NCI-H2196 (cell line): Measurements from ENCODE around the gene CDADC1.

Source experiments
- DNase-seq: peaks from one replicate; lab custom pipeline; 2025; ENCODE audit not compliant: unreplicated experiment; lab: John Stamatoyannopoulos, UW

Gene CDADC1

DNA sequence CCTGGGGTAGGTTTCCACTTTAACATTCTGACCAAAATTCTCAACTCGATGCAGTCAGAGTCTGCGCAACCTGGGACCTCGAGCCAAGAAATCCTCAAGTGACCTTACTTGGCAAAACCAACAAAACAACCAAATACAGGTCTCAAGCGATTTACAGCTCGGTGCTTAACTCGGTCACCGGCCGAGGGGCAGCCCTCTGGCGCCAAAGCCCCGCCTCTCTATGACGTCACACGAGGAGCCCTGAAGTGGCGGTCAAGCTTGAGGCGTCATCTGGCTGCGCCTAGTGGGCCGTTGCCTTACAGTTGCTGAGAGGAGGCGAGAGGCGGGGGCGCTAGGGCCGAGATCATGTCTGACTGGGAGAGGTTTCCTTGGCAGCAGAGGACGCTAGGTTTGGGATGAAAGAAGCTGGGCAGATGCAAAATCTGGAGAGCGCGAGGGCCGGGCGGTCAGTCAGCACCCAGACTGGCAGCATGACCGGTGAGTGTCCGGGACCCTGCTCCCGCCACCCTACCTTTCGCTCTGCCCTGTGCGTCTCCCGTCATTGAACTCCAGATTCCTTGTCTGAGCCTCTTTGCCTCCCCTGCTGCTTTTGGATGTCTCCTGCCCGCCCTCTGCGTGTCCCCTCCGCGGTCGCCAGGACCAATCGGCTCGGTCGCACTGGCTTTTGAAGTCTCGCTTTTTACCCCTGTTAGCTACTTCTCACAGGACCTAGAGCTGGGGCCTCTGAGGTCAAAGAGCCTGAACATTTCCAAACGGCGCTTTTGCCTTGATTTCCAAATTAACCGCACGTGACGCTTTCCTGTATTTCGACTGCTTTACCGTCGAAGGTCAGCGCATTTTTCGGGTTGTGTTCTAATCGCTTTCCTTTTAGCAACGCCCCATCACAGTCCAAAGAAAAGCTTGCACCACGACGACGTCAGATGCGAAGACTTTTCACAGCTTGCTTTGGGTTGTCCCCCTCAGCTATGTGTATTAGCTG, at the start of gene CDADC1:
Gene CDADC1 (plus strand): TSS at position 283 of the 979 bp plus-strand sequence. CDS start 113 bp downstream, at position 396.
- peak; percentile 90 for DNase-seq

DNA sequence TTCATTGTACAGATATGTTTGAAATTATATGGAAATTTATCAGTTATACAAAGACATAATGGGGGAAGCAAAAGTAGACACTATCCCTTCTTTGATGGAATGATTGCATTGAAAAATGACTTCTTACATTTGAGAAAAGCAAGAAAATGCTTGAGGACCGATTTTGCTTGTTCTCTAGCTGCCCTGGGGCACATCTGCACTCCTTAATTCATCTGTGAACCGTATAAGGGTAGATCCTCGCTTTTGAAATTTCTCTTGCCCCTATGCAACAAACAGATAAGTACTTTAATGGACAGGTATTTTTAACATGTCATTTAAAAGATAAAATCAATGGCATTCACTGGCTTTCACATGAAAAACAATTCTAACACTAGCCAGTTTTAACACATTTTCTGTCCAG, 41.1 kb upstream of the CDADC1 start:
- DNase-seq, result no peak

DNA sequence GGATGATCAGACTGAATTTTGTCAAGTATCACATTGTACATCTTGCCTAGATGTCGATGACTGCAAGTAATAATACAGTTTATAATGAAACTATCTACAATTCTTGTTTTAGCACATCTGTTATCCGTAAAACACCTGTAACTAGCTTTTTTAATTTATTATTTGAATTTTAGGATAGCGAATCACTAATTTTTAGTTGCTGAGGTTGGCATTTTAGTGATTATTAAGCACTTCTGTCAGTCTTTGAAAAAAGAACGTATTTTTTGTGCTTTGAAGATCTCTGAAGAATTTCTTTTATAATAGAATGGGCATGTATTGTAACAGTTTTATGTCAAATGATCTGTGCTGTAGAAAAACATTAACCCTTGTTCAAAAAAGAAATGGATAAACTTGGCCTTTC, 39.1 kb upstream of the CDADC1 start:
- no peak for DNase-seq

DNA sequence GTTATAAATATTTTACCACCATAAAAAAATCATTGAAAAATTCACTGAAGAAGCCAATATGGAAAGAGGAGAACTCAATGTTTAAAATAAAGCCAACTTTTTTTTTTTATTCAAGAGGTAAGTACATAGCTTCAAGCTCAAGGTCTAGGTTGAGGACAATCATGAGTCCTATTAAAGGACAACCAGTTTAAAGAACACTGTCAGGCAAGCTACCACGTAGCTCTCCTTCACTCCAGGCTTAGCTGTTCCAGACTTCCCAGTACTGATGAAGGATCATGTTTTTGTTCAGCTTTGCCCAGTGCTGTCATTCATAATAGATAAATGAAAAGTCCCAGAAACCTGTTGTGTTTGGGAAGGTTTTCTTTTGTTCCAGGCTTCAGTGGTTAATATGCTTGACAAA, 37.6 kb upstream of the CDADC1 start:
- DNase-seq, result no peak

DNA sequence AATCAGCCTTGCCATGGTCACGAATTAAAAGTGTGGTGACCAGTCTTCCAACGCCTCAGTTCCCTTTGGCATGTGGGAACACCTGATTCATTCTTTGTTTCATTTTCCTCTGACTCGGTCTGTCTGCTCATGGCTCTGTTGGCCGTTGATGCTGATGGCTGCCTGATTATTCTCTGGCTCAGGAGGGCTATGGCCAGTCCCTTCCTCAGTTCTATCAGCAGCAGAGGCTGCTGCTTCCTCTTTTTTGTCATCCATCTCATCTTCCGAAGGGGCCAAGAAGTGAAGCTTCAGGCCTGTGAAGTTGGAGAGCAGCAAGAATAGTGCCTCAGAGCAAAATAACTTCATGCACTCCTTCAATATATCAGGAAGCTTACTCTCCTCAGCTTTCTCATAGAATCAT, 37.1 kb upstream of the CDADC1 start:
- no peak for DNase-seq

DNA sequence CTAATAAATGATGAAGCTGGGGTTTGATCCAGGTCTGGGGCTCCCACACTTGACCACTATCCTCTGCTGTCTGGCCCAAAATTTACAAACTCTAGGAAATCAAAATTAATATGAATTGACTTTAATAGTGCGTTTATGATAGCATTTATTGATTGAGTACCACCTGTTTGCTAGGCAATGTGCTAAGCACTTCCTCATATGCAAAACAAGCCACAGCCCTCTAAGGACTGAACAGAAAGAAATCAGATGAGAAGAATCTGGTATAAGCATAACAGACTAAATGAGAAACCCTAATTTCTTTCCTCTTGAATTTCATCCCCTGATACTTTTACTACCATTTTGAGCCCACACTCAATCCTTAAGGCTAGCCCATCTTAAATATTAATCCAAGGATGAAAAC, 34.2 kb upstream of the CDADC1 start:
- no peak for DNase-seq

DNA sequence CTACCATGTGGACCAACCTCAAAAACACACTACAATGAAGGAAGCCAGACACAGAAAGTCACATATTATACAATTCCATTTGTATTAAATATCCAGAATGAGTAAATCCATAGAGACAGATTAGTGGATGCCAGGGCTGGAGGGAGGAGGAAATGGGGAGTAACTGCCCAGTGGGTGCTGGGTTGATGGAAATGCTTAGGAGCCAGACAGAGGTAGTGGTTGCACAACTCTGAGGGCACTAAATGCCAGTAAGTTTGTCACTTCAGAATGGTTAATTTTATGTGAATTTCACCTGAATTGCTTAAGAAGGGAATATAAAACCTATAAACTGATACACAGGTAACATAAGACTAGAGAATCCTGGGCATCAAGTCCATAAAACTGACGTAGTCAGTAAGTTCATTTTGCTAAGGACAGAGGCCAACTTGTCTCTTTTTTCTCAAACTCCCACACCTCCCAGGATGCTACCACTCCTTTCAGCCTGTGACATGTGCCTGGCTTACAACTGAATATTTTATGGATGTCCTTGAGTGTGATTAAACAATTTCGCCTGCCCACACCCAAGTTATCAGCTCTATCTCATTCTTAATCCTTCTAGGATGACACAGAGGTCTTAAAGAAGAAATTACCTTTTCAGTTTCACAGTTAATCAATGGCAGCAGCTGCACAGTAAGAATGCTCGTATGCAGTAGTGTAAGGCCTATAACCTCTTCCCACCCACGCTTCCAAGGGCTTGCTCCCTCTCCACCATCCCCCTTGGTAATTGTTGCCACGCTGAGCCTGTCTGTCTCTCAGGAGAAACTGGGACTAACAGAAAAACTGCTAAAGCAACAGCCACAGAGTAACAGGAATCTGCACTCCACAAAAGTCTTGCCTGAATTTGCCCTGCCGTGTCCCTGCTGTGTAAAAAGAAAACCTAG, 33.5 kb upstream of the CDADC1 start:
- DNase-seq, result no peak

DNA sequence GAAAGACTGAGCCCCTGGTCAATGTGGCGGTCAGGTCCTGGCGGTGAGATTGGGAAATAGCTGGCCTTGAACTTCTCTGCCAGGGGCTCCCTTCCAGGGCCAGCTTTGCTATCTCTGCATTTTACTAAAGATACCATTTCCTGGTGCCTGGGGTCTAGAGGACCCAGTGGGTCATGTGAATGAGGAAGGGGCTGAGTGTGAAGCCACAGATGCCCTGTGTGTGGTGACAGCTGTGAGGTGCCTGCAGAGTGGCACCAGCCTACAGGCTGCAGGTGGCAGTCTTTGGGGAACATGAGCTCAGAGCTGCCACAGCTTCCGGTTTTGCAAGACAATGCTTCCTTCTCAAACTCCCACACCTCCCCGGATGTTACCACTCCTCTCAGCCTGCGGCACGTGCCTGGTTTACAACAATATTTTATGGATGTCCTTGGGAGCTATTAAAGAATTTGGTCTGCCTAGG, 32.8 kb upstream of the CDADC1 start:
- no peak for DNase-seq

DNA sequence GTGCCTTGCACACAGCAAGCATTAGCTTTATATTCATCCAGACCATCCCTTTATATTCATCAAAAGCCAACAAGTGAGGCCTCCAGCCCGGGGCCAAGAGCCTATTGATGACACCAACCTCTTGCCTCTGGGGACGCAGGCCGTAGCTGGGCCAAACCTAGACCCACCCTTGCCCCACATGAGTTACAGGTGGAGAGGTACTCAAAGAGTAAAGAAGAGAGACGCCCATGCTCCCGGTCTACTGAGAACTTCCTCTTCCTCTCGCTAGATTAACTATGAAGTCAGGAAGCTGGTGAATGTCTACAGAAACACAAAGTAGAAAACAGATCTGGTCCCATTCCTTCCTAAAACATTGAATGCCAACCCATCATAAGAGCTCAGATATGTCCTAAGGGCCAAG, 31.4 kb upstream of the CDADC1 start:
- DNase-seq, result no peak

DNA sequence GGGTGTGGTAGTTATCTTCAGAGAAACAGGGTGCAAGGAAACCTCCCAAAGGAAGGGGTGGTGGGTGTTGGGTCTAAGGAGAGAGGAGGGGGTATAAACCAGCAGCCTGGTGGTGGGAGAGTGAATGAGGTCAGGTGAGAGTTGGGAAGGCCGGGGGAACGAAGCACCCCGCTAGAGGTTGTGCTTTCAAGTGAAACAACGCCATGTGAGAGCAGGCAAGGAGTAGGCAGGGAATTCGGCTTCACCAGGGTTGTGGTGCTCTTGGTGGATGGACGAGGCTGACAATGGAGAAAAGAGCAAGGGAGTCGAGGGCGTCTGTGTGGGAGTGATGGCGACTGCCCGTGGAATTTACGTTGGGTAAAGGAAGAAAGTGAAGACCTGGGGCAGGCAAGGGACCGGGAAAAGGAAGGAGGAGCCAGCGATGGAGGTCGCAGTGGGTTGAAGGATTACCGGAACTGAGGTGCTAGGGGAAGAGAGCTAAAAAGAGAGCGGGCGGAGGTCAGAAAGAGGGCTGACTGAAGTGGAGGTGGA, 29.7 kb upstream of the CDADC1 start:
- DNase-seq, result no peak

DNA sequence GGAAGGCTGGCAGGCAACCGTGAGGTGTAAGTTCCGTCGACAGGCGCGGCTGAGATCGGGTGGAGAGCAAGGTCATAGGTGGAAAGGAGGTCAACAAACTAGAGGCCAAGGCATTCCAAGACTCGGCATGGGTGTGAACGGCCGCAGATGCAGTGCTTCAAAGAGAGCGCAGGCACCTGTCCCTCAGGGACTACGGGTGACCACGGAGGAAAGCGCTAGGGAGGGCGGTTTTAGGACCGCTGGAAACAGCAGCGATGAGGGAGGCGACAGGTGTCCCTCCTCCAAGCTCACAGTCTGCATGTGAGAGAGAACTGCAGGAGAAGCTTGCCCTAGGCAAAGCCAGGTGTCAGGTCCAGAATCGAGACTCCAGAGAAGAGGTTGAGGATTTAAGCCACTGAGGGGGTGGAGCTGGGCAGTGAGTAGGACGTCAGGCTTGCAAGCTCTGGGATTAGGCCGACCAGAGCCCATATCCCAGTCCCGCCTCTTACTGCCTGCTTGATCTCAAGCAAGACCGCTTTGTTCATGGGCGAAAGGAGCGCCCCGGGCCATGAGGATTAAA, 29.2 kb upstream of the CDADC1 start:
- DNase-seq, result no peak

DNA sequence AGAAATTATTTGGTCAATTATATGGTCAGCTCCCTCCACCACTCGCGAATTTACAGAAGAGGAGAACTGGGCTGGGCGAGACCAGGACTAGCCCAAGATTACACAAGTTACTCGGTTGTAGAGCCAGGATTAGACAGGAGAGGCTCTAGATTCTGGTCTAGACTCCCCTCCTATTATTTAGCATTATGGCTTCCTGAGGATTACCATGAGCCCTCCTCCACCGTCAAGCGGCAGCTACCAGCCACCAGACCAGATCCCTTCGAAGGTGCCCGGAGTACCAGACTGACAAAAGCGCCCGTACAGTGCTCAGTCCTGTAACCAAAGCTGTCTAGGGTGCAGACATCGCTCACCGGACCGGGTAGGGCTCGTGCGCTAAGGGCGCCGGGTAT, 28.1 kb upstream of the CDADC1 start:
- no peak for DNase-seq

DNA sequence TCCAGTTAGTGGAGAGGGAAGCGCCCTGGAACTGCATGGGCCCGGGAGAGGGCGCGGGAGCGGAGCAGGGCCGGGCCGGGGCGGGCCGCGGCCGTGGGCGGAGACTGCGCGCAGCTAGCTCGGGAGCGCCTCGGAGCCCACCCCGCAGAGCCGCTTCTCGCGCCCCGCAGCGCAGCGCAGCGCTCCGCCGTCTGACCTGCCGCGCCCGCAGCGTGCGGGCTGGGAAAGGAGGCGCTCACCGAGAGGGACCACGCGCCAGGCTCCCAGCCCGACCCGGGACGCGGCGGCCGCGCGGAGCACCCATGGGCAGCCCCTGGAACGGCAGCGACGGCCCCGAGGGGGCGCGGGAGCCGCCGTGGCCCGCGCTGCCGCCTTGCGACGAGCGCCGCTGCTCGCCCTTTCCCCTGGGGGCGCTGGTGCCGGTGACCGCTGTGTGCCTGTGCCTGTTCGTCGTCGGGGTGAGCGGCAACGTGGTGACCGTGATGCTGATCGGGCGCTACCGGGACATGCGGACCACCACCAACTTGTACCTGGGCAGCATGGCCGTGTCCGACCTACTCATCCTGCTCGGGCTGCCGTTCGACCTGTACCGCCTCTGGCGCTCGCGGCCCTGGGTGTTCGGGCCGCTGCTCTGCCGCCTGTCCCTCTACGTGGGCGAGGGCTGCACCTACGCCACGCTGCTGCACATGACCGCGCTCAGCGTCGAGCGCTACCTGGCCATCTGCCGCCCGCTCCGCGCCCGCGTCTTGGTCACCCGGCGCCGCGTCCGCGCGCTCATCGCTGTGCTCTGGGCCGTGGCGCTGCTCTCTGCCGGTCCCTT, 27.5 kb upstream of the CDADC1 start, which contains the start of gene MLNR:
Gene MLNR (plus strand): TSS at position 303 of the 820 bp plus-strand sequence. CDS start 0 bp downstream, at position 303.
- no peak for DNase-seq

DNA sequence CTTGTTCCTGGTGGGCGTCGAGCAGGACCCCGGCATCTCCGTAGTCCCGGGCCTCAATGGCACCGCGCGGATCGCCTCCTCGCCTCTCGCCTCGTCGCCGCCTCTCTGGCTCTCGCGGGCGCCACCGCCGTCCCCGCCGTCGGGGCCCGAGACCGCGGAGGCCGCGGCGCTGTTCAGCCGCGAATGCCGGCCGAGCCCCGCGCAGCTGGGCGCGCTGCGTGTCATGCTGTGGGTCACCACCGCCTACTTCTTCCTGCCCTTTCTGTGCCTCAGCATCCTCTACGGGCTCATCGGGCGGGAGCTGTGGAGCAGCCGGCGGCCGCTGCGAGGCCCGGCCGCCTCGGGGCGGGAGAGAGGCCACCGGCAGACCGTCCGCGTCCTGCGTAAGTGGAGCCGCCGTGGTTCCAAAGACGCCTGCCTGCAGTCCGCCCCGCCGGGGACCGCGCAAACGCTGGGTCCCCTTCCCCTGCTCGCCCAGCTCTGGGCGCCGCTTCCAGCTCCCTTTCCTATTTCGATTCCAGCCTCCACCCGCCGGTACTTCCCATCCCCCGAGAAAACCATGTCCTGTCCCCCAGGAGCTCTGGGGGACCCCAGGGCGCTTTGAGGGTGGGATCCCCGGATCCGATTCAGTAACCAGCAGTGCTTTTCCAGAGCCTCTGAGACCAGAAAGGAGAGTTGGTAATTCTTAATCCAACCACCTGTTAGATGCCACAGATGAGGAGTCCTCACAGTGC, 26.7 kb upstream of the CDADC1 start:
- no peak for DNase-seq

DNA sequence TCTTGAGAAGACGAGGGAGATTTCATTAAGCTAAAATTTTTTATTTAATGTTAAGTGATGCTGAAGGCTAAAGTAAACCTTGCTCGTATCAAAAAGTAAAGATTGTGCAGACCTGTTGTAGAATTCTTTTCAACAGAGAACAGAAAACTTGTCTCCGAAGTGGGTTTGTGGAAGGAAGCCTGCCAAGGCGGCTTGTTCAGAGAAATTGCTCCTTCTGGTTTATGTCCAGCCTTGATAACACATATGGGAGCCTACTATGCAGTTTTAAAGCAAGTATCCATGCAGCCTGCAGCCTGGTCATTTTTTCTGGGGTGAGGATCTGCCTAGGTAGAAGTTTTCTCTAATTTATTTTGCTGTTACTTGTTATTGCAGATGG, 26.1 kb upstream of the CDADC1 start:
- DNase-seq, result no peak

DNA sequence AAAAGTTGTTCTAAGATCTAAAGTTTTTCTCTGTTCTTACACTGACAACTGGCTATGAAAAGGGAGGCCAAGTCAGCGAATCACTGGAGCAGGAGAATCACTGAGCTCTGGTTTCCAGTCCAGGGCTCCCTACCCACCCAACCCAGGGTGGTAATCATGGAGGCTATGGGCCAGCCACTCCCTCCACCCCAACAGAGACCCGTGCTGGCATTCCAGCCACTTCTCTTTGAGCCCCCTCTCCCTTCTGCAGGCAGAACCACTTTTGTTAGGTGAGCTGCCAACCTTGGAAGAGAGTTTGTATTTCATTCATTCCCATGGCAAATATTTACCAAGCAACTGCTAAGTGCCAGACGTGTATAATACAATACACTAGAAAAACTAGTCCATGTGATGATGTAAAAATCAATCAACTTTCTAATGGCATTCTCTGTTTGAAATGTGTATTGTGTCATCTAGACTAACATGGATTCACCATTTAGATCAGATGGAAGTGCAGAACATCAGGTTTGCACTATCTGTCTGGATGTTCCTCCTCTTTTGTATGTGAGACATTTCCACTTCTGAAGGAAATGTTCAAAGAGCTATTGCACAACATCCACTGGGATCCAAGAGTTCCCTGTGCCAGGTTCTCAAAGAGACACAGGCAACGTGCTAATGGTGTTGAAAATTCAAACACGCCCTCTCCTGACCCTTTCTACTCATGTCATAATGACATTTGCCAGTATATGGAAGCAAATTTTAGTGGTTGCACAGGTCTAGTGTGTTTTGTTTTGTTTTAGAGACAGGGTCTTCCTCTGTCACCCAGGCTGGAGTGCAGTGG, 22.3 kb upstream of the CDADC1 start:
- DNase-seq, result no peak

DNA sequence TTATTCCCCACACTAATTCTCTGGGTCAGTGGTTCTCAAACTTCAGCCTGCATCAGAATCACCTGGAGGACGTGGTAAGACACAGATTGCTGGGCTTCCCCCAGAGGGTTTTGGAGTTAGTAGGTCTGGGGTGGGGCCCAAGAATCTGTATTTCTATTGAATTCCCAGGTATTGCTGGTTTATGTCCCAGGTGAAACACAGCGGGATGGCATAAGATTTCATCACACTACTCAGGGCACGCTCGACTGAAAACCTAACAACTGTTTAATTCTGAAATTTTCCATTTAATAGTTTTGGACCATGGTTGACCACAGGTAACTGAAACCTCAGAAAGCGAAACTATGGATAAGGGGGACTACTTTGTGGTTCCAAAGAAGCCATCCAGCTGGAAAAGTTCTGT, 21.1 kb upstream of the CDADC1 start:
- DNase-seq, result no peak

DNA sequence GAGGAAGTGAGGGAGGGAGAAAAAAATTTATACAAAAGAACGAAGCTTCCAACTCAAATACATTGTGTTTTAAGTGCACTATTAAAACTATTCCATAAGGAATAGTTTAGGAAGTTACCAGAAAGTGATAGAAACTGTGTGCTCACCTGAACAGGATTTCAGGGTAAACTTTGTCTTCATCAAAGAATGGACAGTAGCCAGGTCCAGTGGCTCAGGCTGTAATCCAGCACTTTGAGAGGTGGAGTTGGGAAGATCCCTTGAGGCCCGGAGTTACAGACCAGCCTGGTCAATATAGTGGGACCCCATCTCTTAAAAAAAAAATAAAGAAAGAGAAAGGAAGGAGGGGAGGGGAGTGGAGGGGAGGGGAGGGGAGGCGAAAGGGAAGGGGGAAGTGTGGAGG, 13.0 kb upstream of the CDADC1 start:
- DNase-seq, result no peak
